Kidney glomerular epithelial cell (primary cell): Measurements from ENCODE around the gene SACS.

Experiments
- DNase-seq: peaks from one replicate; lab custom pipeline; 2025; lab: John Stamatoyannopoulos, UW

The SACS gene

DNA sequence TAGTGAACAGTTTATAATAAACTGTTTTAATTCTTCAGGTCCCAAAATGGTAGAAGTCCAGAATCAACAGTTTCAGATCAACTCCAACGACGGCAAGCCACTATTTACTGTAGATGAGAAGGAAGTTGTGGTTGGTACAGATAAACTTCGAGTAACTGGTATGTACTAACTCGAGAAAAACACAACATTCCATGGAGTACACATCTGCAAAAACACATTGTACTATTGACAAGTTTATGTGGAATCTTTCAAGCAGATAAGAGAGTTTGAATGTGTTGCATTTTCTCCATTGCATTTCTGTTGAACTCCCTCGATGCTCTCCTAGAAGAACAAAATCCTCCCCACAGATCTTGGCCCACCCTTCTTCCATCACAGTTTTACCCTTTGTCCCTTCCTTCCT, 154.2 kb downstream of the SACS start:
- DNase-seq = no peak
